Heart right ventricle (tissue), 16 donors: ENCODE results near the gene KIF3C. TPM values are rescaled to one million over a fixed set of nuclear protein-coding genes. Genes with fewer than 3 reads are reported as not detected.

Experiments used
- ATAC-seq, 8 donors: fragments of 200-7000 bp; cut with Tn5 transposase; one replicate each; pipeline ENCODE4 v1.9.1; 2020; ENCODE audit warnings: mild to moderate bottlenecking in 8 of 8, moderate library complexity in 8 of 8, moderate number of reproducible peaks in 1 of 8
- DNase-seq, 2 donors: peaks; one replicate each; pipeline ENCODE4 v3.0.0-alpha.2; 2020
- H3K27ac ChIP-seq, 10 donors: fragments of 200-600 bp; sonication (generic) in 2 of 10; one replicate each; pipeline versions ENCODE4 v1.5.0 to v1.8.0; 2020 to 2022; ENCODE audit warnings: mild to moderate bottlenecking in 3 of 10
- H3K27me3 ChIP-seq, 7 donors: fragments of 200-600 bp; one replicate each; pipeline ENCODE4 v1.8.0; 2021 to 2022; ENCODE audit warnings: mild to moderate bottlenecking in 2 of 7
- H3K36me3 ChIP-seq, 9 donors: fragments of 200-600 bp; sonication (generic) in 1 of 9; one replicate each; pipeline versions ENCODE4 v1.5.0 to v1.8.0; 2020 to 2022; ENCODE audit warnings: mild to moderate bottlenecking in 2 of 9
- H3K4me1 ChIP-seq, 9 donors: fragments of 200-600 bp; sonication (generic) in 1 of 9; one replicate each; pipeline versions ENCODE4 v1.5.0 to v1.8.0; 2020 to 2022; ENCODE audit warnings: mild to moderate bottlenecking in 4 of 9
- H3K4me3 ChIP-seq, 10 donors: fragments of 200-600 bp; sonication (generic) in 2 of 10; one replicate each; pipeline versions ENCODE4 v1.5.0 to v1.8.0; 2020 to 2022; ENCODE audit warnings: mild to moderate bottlenecking in 7 of 10, moderate library complexity in 2 of 10
- H3K9me3 ChIP-seq, 11 donors: fragments of 200-600 bp in 10 of 11; sonication (generic) in 2 of 11; one replicate each; pipeline versions ENCODE4 v1.5.0 to v1.8.0; 2013 to 2022; ENCODE audit warnings: mild to moderate bottlenecking in 2 of 11, control low read depth in 1 of 11, moderate library complexity in 1 of 11
- WGBS, 2 donors: extraction: QIAGEN DNeasy Blood & Tissue Kit; methylation state at CpG; one replicate each; pipeline ENCODE4 v1.1.7; 2013; ENCODE audit warnings: inconsistent platforms in 1 of 2; 5-methylcytosine and 5-hydroxymethylcytosine counted together
- intact Hi-C, 10 donors: fragments of 100-400 bp; cut with DNase I; formaldehyde crosslinking; loops; one replicate each; pipeline versions ENCODE4 v1.11.1 to v1.14.2; 2022
- polyA plus RNA-seq, 2 donors: library from polyadenylated mRNA; stranded (reverse); fragments of 200-250 nt; gene quantifications; one replicate each; pipeline ENCODE4 v1.2.3, GENCODE V29; 2013
- total RNA-seq, 10 donors: library from RNA; stranded (reverse); fragmentation: NEBNext Ultra II Directional in 3 of 10; extraction: Animal tissue kit (Norgen Biotek cat#: 25700) in 3 of 10; gene quantifications; one replicate each; pipeline versions ENCODE4 v1.2.1 to v1.2.4, GENCODE V29; 2021 to 2023
- TF ChIP-seq, protein P1 (sequence below), 9 donors: fragments of 200-600 bp; sonication (generic) in 2 of 9; IDR thresholded peaks; one replicate each; pipeline versions ENCODE4 v1.5.0 to v1.8.0; 2021 to 2022; ENCODE audit warnings: antibody characterized with exemption in 9 of 9, mild to moderate bottlenecking in 5 of 9, moderate library complexity in 1 of 9
- donor health status: Arrhythmogenic right ventricular cardiomyopathy.
- donor health status: ischemic (EF 13 %, LVEDD 7.1; RV severe dilation, severe dysfunction).
- donor health status: healthy with polysubstance abuse.
- donor health status: DM: no; HTN: yes; CAD: no.
- donor health status: DM: no; HTN: no; CAD: no.
- donor health status: ischemic (EF 25% LVEDD 6.9; RV normal size, moderate dysfunction).
- donor health status: ischemic (EF 25% LVEDD 5.7; RV mildly dilated, moderate dysfunction).
- donor health status: healthy.
- donor health status: DM: yes; HTN: yes; CAD: no.
- donor health status: Ischemic cardiomyopathy.
- donor health status: ischemic (EF 35%, LVEDD 5.7; RV mildly dilated, moderate dysfunction).
- donor health status: nonischemic (EF 11% LVEDD 7.7; RV severe dilation, severe dysfunction).
- donor health status: DM: yes; HTN: yes; CAD: no.
- donor health status: PGD.
- donor health status: ischemic (EF 29% LVEDD 5.4; RV normal size, mild dysfunction).
- donor health status: nonischemic (EF 23%, LVEDD 6.1; RV moderate dilation, normal function).

KIF3C gene
- total and polyA plus RNA-seq, 12 donors, result 1.1 to 4.2 (median 2.4) TPM

DNA sequence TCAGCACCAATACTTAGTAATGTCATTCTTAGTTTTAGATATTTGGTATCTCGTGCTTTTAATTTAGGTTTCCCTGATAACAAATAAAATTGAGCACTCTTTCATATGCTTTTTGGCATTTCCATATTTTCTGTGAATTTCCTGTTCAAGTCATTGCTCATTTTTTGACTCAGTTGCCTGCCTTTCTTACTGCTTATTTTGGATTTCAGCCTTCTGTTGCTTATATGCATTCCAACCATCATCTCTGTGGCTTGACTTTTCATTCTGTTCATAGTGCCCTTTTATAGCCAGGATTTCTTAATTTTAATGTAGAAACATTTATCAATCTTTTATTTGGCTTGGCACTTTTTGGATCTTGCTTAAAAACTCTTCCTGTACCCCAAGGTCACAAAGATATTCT, 14.5 kb upstream of the KIF3C start:
- DNase-seq (no peak), ATAC-seq (no peak)
- no peaks in the 10 kb centered on the region for H3K36me3 ChIP-seq
- H3K4me1 ChIP-seq, result peaks cover 5 to 38% (median 8%) of the 10 kb centered on the region in 9 donors
- no peak overlapping the region for H3K27ac ChIP-seq
- intact Hi-C loops, result loop anchor here in 2 of 10 donors (10.0 kb wide), 2 partner anchors 88 to 148 kb away; no protein-coding TSS in a partner anchor
- 80 to 84% methylated on average over 1 of the region's 1 CpG for WGBS, 2 donors
- TF ChIP-seq, protein P1, sequence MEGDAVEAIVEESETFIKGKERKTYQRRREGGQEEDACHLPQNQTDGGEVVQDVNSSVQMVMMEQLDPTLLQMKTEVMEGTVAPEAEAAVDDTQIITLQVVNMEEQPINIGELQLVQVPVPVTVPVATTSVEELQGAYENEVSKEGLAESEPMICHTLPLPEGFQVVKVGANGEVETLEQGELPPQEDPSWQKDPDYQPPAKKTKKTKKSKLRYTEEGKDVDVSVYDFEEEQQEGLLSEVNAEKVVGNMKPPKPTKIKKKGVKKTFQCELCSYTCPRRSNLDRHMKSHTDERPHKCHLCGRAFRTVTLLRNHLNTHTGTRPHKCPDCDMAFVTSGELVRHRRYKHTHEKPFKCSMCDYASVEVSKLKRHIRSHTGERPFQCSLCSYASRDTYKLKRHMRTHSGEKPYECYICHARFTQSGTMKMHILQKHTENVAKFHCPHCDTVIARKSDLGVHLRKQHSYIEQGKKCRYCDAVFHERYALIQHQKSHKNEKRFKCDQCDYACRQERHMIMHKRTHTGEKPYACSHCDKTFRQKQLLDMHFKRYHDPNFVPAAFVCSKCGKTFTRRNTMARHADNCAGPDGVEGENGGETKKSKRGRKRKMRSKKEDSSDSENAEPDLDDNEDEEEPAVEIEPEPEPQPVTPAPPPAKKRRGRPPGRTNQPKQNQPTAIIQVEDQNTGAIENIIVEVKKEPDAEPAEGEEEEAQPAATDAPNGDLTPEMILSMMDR (IDR thresholded peaks at IDR 0.05), result no peak
- H3K9me3 ChIP-seq, result no peaks in the 10 kb centered on the region
- no peak overlapping the region for H3K4me3 ChIP-seq
- no peaks in the 10 kb centered on the region for H3K27me3 ChIP-seq

DNA sequence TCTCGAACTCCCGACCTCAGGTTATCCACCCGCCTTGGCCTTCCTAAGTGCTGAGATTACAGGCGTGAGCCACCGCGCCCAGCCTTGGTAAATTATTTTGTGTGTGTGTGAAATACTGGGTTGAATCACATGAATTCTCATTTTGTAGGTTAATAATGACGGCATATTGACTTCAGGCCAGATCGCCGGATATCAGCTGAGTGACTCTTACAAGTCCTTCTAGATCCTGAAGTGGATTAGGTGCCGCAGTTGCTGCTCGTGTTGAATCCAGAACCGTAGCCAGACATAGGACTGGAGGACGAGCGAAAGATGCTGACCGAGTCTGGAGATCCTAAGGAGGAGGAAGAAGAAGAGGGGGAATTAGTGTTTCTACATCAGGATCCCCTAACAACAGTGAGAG, 12.2 kb upstream of the KIF3C start:
- Histone ChIP-seq H3K27me3 (no peaks in the 10 kb centered on the region), H3K36me3 (no peaks in the 10 kb centered on the region), H3K4me1 (peaks cover 0 to 28% (median 4%) of the 10 kb centered on the region in 9 donors), H3K4me3 (no peak overlapping the region), H3K27ac (no peak overlapping the region), H3K9me3 (no peaks in the 10 kb centered on the region)
- intact Hi-C loops, result loop anchor here in 6 of 10 donors (5.0 to 10.0 kb wide), 6 partner anchors 42 to 153 kb away; no protein-coding TSS in a partner anchor
- 92 to 94% methylated on average over 15 of the region's 15 CpGs for WGBS, 2 donors
- DNase-seq (no peak), ATAC-seq (no peak)
- TF ChIP-seq, protein P1 (IDR thresholded peaks at IDR 0.05), result no peak

DNA sequence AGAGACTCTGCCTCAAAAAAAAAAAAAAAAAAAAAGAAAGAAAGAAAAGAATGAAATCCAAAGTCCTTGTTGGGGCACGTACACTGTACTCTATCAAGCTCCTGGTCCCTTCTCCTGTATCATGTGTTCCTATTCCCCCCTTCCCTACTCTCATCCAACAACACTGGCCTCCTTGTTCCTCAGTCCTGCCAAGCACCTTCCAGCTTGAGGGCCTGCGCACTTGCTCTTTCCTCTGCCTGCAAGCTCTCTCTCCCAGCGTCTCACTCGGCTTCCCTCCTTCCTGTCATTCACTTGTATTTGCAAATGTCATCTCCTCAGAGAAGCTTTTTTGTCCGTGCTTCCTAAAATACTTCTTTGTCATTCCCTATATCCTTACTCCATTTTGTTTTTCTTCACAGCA, 10.8 kb upstream of the KIF3C start:
- intact Hi-C loops, result loop anchor here in 7 of 10 donors (2.0 to 10.0 kb wide), 7 partner anchors 41 to 154 kb away; no protein-coding TSS in a partner anchor
- Histone ChIP-seq H3K4me3 (no peak overlapping the region), H3K4me1 (peaks cover 0 to 21% (median 4%) of the 10 kb centered on the region in 9 donors), H3K27ac (no peak overlapping the region), H3K9me3 (no peaks in the 10 kb centered on the region), H3K27me3 (no peaks in the 10 kb centered on the region), H3K36me3 (no peaks in the 10 kb centered on the region)
- TF ChIP-seq, protein P1 (IDR thresholded peaks at IDR 0.05), result no peak
- no peak for ATAC-seq
- DNase-seq, result no peak
- WGBS, 2 donors, result 69 to 79% methylated on average over 5 of the region's 5 CpGs

DNA sequence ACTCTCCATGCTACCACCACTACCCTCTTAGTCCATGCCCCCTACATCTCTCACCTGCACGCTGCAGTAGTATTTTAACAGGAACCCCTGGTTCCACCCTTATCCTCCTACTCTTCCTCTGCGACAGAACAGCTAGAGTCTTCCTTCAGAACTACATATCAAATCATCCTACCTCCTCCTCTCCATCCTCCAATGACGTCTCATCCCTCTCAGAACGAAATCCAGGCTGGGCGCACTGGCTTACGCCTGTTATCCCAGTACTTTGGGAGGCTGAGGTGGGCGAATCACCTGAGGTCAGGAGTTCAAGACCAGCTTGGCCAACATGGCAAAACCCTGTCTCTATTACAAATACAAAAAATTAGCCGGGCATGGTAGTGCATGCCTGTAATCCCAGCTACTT, 10.3 kb upstream of the KIF3C start:
- Histone ChIP-seq H3K36me3 (no peaks in the 10 kb centered on the region), H3K4me1 (peaks cover 0 to 16% (median 1%) of the 10 kb centered on the region in 9 donors), H3K27ac (no peak overlapping the region), H3K9me3 (no peaks in the 10 kb centered on the region), H3K27me3 (no peaks in the 10 kb centered on the region), H3K4me3 (no peak overlapping the region)
- ATAC-seq (no peak), DNase-seq (no peak)
- TF ChIP-seq, protein P1 (IDR thresholded peaks at IDR 0.05), result no peak
- 87 to 89% methylated on average over 8 of the region's 8 CpGs for WGBS, 2 donors
- intact Hi-C loops, result loop anchor here in 7 of 10 donors (2.0 to 10.0 kb wide), 7 partner anchors 40 to 155 kb away; no protein-coding TSS in a partner anchor
